GM12892 (cell line): Measurements from ENCODE around the gene HGFAC.

Source experiments
- DNase-seq: peaks from one replicate; pipeline ENCODE4 v3.0.0; 2011; ENCODE audit not compliant: insufficient read length
- FAIRE-seq: peaks from 2 replicates; lab custom pipeline; 2011; peaks lifted over from hg19 to GRCh38; lab: Jason Lieb, UNC
- POLR2A ChIP-seq: IDR thresholded peaks from 2 replicates; pipeline ENCODE4 v1.6.1; 2011; ENCODE audit warnings: low read depth, low read length, control low read depth
- POLR2AphosphoS5 ChIP-seq: IDR thresholded peaks from 2 replicates; pipeline ENCODE4 v1.6.1; 2011; ENCODE audit warnings: low read depth, low read length, control low read depth
- TAF1 ChIP-seq: IDR thresholded peaks from 2 replicates; pipeline ENCODE4 v1.6.1; 2011; ENCODE audit warnings: low read depth, mild to moderate bottlenecking, control low read depth, low read length, borderline replicate concordance

Gene HGFAC

GRCh38 chr4:3412257-3413020 lies 29.3 kb upstream of the HGFAC start:
- no peak for FAIRE-seq
- no peak for TF ChIP-seq POLR2A
- no peak for TF ChIP-seq TAF1
- no peak for TF ChIP-seq POLR2AphosphoS5
- DNase-seq: no peak

GRCh38 chr4:3413217-3413671 lies 28.5 kb upstream of the HGFAC start:
- DNase-seq (no peak), FAIRE-seq (no peak)
- TF ChIP-seq POLR2A: no peak
- no peak for TF ChIP-seq TAF1
- TF ChIP-seq POLR2AphosphoS5: no peak

- no peak for DNase-seq
These were observed 27.9 kb upstream of the HGFAC start for GRCh38 chr4:3413675-3414420.

GRCh38 chr4:3414421-3415279 lies 27.1 kb upstream of the HGFAC start:
- FAIRE-seq (no peak), DNase-seq (no peak)
- TF ChIP-seq TAF1: no peak
- no peak for TF ChIP-seq POLR2AphosphoS5
- TF ChIP-seq POLR2A: no peak

More at GRCh38 chr4:3413675-3414420, 27.9 kb upstream of the HGFAC start:
- TF ChIP-seq POLR2AphosphoS5 (no peak), TAF1 (no peak), POLR2A (no peak)
- no peak for FAIRE-seq

GRCh38 chr4:3415471-3416141 lies 26.2 kb upstream of the HGFAC start:
- FAIRE-seq (no peak), DNase-seq (no peak)
- TF ChIP-seq POLR2AphosphoS5 (no peak), POLR2A (no peak), TAF1 (no peak)

GRCh38 chr4:3416270-3416669 lies 25.5 kb upstream of the HGFAC start:
- DNase-seq (no peak), FAIRE-seq (no peak)

GRCh38 chr4:3416821-3417221 lies 24.9 kb upstream of the HGFAC start:
- DNase-seq (no peak), FAIRE-seq (no peak)
- TF ChIP-seq POLR2AphosphoS5 (no peak), TAF1 (no peak), POLR2A (no peak)

More at GRCh38 chr4:3416270-3416669, 25.5 kb upstream of the HGFAC start:
- TF ChIP-seq TAF1 (no peak), POLR2AphosphoS5 (no peak), POLR2A (no peak)

GRCh38 chr4:3417448-3417847 lies 24.3 kb upstream of the HGFAC start:
- no peak for FAIRE-seq

GRCh38 chr4:3418029-3418762 lies 23.6 kb upstream of the HGFAC start:
- TF ChIP-seq TAF1 (no peak), POLR2AphosphoS5 (no peak), POLR2A (no peak)
- DNase-seq (no peak), FAIRE-seq (no peak)

More at GRCh38 chr4:3417448-3417847, 24.3 kb upstream of the HGFAC start:
- DNase-seq: no peak
- no peak for TF ChIP-seq POLR2AphosphoS5
- TF ChIP-seq POLR2A: no peak
- no peak for TF ChIP-seq TAF1

- no peak for FAIRE-seq
- DNase-seq: no peak
- TF ChIP-seq POLR2AphosphoS5 (no peak), TAF1 (no peak), POLR2A (no peak)
These were observed 21.7 kb upstream of the HGFAC start for GRCh38 chr4:3419836-3420605.
